ENCODE measurements around the gene DAPP1. TPM values are rescaled to one million over a fixed set of nuclear protein-coding genes. Genes with fewer than 3 reads are reported as not detected.

The DAPP1 gene
- total RNA-seq, 2 experiments from 2014 or later: 35.8 to 39.4 TPM

DNA sequence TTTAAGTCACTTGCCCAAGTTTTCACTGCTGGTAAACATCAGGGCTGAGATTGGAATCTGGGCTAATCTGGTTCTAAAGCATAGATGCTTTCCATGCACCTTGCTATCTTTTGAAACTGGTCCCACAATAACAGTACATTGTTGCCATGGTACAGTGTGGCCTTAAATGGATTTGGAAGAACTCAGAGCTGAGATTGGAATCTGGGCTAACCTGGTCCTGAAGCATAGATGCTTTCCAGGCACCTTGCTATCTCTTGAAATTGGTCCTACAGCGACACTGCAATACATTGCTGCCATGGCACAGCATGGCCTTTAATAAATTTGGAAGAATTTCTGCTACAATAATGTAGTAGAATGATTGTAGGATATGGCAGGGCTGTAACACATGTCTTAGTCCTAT, 28.6 kb downstream of the DAPP1 start:
- CTCF ChIA-PET: interaction anchor here (1.7 to 2.5 kb wide), 2 partner anchors 11 to 28 kb away, joined by 10 to 11 read pairs; partner anchors contain the start of gene DAPP1

DNA sequence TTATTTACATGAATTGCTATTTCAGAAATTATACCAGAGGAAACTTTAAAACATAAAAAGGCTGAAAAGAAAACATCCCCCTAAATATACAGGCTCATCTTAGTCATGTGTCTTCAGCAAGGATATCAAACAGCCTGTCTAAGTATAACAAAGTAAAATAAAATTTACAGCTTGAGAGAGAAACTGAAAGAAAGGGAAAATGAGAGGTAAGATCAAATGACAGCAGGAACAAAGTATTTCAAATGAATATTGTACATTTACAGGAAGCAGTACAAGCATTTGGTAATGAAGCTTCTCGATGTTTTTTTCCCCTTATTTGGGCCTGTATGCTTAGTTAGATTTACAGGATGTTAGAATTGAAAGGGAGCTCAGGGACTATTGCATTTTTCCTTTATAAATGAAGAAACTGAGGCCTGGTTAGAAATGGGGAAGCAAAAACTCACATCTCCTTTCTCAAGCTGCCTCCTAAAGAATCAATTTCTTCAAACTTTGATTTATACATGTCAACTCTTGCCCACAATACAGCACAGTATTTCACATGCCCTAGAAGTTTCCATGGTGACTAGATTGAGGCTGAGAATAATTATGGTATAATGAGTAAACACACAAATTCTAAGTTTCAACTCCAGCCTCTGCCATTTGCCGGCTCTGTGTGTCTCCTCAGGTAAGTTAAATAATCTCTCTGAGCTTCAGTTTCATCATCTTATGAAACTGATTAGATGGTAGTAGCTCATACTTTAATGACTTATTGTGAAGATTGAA, 29.3 kb downstream of the DAPP1 start:
- H3K27me3 Mint-ChIP-seq: no peaks in the 10 kb centered on the region
- peaks cover 64% of the 10 kb centered on the region for H3K4me1 Mint-ChIP-seq
- POLR2A ChIA-PET: interaction anchor here (0.9 to 3.9 kb wide), 11 partner anchors 10 to 105 kb away, joined by 3 to 62 read pairs (median 5); partner anchors contain the start of genes DAPP1, DNAJB14 and LAMTOR3
- no peak for DNase-seq
- CTCF ChIA-PET: interaction anchor here (1.0 to 3.2 kb wide), 5 partner anchors 10 to 282 kb away, joined by 3 to 11 read pairs (median 10); partner anchors contain the start of genes DAPP1 and TRMT10A
- H3K9me3 Mint-ChIP-seq: no peaks in the 10 kb centered on the region
- peak overlapping the region; percentile 73 for H3K27ac Mint-ChIP-seq
- peaks cover 64% of the 10 kb centered on the region for H3K36me3 Mint-ChIP-seq (ENCODE audit: low read depth)
- H3K4me3 Mint-ChIP-seq: peak overlapping the region; percentile 8

More for the DNA sequence above, 28.6 kb downstream of the DAPP1 start:
- Mint-ChIP-seq H3K36me3 (ENCODE audit: low read depth) (peaks cover 69% of the 10 kb centered on the region), H3K27me3 (no peaks in the 10 kb centered on the region), H3K4me3 (no peak overlapping the region), H3K27ac (peak overlapping the region; percentile 73), H3K4me1 (peaks cover 62% of the 10 kb centered on the region), H3K9me3 (no peaks in the 10 kb centered on the region)
- POLR2A ChIA-PET: interaction anchor here (0.9 to 3.9 kb wide), 11 partner anchors 9 to 105 kb away, joined by 3 to 62 read pairs (median 5); partner anchors contain the start of genes DAPP1, DNAJB14 and LAMTOR3
- no peak for DNase-seq

DNA sequence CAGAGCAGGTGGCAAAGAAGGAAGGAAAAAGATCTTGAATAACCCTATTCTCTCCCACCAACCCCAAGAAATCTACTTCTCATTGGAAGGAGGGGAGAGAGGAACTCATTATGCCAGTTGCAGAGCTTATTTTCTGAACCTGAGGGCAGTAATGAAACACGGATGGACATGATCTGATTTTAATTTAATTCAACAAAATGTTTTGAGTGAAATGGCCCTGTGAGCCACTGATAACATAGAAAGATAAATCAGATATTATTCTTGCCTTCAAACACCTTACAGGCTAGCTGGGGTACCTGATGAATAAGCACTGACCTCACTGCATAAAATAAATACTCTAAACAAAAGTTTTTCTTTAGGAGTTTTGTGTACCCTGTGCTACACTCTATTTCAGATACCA, 30.3 kb downstream of the DAPP1 start:
- H3K9me3 Mint-ChIP-seq: no peaks in the 10 kb centered on the region
- peaks cover 65% of the 10 kb centered on the region for H3K4me1 Mint-ChIP-seq
- H3K27me3 Mint-ChIP-seq: no peaks in the 10 kb centered on the region
- ChIA-PET CTCF (interaction anchor here (1.0 to 3.2 kb wide), 5 partner anchors 9 to 283 kb away, joined by 3 to 11 read pairs (median 10); partner anchors contain the start of genes DAPP1 and TRMT10A), POLR2A (interaction anchor here (1.2 to 3.9 kb wide), 10 partner anchors 9 to 758 kb away, joined by 3 to 62 read pairs (median 8); partner anchors contain the start of genes ADH5, DAPP1, DNAJB14 and LAMTOR3)
- peak overlapping the region; percentile 63 for H3K4me3 Mint-ChIP-seq
- DNase-seq: no peak
- H3K27ac Mint-ChIP-seq: peak overlapping the region; percentile 96
- H3K36me3 Mint-ChIP-seq (ENCODE audit: low read depth): peaks cover 57% of the 10 kb centered on the region

DNA sequence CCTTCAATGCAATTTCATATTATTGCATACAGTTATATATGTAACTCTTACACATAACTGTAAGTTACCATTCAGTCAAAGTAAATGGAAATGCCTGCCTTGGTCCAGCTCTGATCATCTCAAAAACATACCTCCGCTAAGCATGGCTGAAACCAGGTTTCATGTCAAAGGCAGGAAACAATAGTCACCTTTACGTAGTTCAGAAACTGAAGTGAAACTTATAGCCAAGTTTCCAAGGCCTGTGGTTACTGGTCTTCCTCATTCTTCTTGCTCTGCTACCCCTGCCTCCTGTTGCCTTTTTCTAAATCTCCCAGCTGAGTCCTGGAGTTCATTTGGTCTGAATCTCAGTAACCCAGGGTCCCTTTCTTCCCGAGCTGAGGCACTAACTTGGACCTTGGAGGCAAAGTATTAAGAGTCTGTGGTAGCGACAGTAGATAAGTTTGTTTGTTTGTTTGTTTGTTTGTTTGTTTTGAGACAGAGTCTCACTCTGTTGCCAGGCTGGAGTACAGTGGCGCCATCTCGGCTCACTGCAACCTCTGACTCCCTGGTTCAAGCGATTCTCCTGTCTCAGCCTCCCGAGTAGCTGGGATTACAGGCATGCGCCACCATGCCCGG, 30.8 kb downstream of the DAPP1 start:
- peaks cover 70% of the 10 kb centered on the region for H3K4me1 Mint-ChIP-seq
- no peaks in the 10 kb centered on the region for H3K9me3 Mint-ChIP-seq
- peaks cover 55% of the 10 kb centered on the region for H3K36me3 Mint-ChIP-seq (ENCODE audit: low read depth)
- DNase-seq: peak; percentile 34
- POLR2A ChIA-PET: interaction anchor here (0.6 to 3.9 kb wide), 12 partner anchors 9 to 1310 kb away, joined by 3 to 62 read pairs (median 6); partner anchors contain the start of genes ADH5, DAPP1, DNAJB14 and LAMTOR3
- CTCF ChIA-PET: interaction anchor here (0.6 to 3.2 kb wide), 3 partner anchors 8 to 39 kb away, joined by 4 to 11 read pairs (median 10); no protein-coding TSS in a partner anchor
- H3K27me3 Mint-ChIP-seq: no peaks in the 10 kb centered on the region
- H3K4me3 Mint-ChIP-seq: peak overlapping the region; percentile 63
- H3K27ac Mint-ChIP-seq: peak overlapping the region; percentile 96

DNA sequence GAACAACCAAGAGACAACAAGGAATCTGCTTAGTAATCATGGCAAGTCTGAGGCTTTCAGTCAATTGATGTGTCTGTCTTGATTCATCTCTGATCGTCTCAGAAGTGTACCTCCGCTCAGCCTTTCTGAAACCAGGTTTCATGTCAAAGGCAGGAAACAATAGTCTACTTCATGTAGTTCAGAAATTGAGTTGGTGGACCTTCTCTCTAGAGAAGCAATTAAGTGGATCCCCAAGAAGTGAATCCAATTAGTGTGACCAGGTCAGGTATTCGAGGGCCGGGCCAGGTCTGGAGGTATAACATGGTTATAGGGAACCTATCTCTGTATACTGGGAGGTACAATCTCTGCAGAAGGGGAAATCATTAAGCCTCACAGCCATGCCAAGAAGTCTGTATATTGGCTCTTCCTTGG, 32.0 kb downstream of the DAPP1 start:
- H3K4me3 Mint-ChIP-seq: no peak overlapping the region
- peaks cover 81% of the 10 kb centered on the region for H3K4me1 Mint-ChIP-seq
- no peaks in the 10 kb centered on the region for H3K27me3 Mint-ChIP-seq
- peaks cover 54% of the 10 kb centered on the region for H3K36me3 Mint-ChIP-seq (ENCODE audit: low read depth)
- peak overlapping the region; percentile 96 for H3K27ac Mint-ChIP-seq
- CTCF ChIA-PET: interaction anchor here (3.2 kb wide), 1 partner anchor 40 kb away, joined by 10 read pairs; no protein-coding TSS in a partner anchor
- DNase-seq: no peak
- POLR2A ChIA-PET: interaction anchor here (1.3 to 3.5 kb wide), 4 partner anchors 32 to 285 kb away, joined by 5 to 62 read pairs (median 19); partner anchors contain the start of genes DAPP1, DNAJB14 and TRMT10A
- no peaks in the 10 kb centered on the region for H3K9me3 Mint-ChIP-seq

DNA sequence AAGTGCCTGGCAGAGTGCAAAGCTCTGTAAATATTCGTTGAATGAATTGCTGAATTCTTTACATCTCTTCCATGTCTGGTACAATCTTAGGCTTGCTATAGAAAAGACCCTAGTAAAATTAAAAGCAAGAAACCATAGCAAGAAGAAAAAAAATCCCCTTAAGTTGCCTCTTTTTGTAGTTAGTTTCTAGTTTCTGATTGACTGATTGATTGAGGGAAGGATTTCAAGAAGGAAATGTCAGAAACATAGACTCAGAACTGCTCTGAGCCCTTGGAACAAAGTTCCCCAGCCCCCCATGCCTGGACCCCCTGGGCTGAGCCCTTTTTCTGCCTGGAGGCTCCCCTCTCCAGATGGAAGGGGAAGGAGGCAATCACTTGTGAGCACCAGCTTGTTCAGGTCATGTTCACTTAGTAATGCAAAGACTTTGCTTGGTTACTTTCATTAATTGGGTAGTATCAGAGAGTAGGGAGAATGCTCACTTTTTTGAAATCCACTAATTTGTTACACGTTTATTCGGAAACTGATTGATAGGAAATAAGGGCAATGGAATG, 35.6 kb downstream of the DAPP1 start:
- Mint-ChIP-seq H3K27ac (peak overlapping the region; percentile 88), H3K36me3 (ENCODE audit: low read depth) (peaks cover 63% of the 10 kb centered on the region), H3K9me3 (no peaks in the 10 kb centered on the region), H3K4me3 (peak overlapping the region; percentile 59), H3K4me1 (peaks cover 87% of the 10 kb centered on the region), H3K27me3 (no peaks in the 10 kb centered on the region)
- ChIA-PET CTCF (interaction anchor here (2.4 kb wide), 1 partner anchor 41 kb away, joined by 8 read pairs; no protein-coding TSS in a partner anchor), POLR2A (interaction anchor here (1.0 to 6.4 kb wide), 6 partner anchors 9 to 98 kb away, joined by 3 to 40 read pairs (median 6); partner anchors contain the start of genes DAPP1, H2AZ1 and LAMTOR3)
- no peak for DNase-seq

DNA sequence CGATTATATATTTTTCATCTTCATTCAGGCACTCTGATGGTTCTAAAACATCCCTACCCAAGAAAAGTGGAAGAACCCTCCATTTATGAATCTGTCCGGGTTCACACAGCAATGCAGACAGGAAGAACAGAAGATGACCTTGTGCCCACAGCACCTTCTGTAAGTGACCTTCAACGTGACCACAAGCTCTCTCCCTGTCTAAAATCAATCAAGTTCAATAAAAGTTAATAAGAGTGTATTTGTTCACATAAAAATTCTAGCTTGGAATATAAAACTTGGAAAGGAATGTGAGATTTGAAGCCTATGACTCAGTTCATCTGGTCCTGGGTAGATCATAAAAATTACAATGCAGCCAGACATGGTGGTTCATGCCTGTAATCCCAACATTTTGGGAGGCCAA, 36.6 kb downstream of the DAPP1 start:
- H3K27ac Mint-ChIP-seq: no peak overlapping the region
- no peak for DNase-seq
- no peaks in the 10 kb centered on the region for H3K9me3 Mint-ChIP-seq
- CTCF ChIA-PET: interaction anchor here (1.1 to 2.4 kb wide), 2 partner anchors 37 to 41 kb away, joined by 4 to 8 read pairs; partner anchors contain the start of gene DAPP1
- H3K27me3 Mint-ChIP-seq: no peaks in the 10 kb centered on the region
- peaks cover 66% of the 10 kb centered on the region for H3K36me3 Mint-ChIP-seq (ENCODE audit: low read depth)
- no peak overlapping the region for H3K4me3 Mint-ChIP-seq
- H3K4me1 Mint-ChIP-seq: peaks cover 83% of the 10 kb centered on the region
- POLR2A ChIA-PET: interaction anchor here (1.1 to 6.4 kb wide), 4 partner anchors 12 to 93 kb away, joined by 3 to 40 read pairs (median 4); partner anchors contain the start of genes DAPP1 and DNAJB14

DNA sequence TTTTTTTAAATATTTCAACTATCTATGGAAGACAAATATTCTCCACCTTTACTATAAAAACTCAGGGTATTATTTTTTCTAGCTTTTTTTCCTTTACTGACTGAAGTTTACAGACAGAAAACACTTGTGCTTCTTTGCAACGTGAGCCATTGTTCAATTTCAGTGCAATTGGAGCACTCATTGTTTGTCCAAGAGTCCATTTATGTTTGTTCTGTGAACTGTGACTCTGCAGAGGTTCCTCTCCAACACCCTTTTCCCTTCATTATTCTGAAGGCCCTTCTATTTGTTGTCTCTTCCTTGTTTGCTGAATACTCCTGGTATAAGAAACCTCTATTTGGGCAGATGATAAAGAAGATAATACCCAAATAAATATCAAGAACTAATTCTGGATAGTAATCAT, 37.4 kb downstream of the DAPP1 start:
- ChIA-PET CTCF (interaction anchor here (1.1 to 2.4 kb wide), 2 partner anchors 37 to 42 kb away, joined by 4 to 8 read pairs; partner anchors contain the start of gene DAPP1), POLR2A (interaction anchor here (1.2 to 6.4 kb wide), 3 partner anchors 37 to 96 kb away, joined by 4 to 40 read pairs (median 5); partner anchors contain the start of genes DAPP1, DNAJB14 and H2AZ1)
- H3K9me3 Mint-ChIP-seq: no peaks in the 10 kb centered on the region
- DNase-seq: no peak
- no peak overlapping the region for H3K27ac Mint-ChIP-seq
- no peak overlapping the region for H3K4me3 Mint-ChIP-seq
- peaks cover 64% of the 10 kb centered on the region for H3K36me3 Mint-ChIP-seq (ENCODE audit: low read depth)
- no peaks in the 10 kb centered on the region for H3K27me3 Mint-ChIP-seq
- peaks cover 77% of the 10 kb centered on the region for H3K4me1 Mint-ChIP-seq

DNA sequence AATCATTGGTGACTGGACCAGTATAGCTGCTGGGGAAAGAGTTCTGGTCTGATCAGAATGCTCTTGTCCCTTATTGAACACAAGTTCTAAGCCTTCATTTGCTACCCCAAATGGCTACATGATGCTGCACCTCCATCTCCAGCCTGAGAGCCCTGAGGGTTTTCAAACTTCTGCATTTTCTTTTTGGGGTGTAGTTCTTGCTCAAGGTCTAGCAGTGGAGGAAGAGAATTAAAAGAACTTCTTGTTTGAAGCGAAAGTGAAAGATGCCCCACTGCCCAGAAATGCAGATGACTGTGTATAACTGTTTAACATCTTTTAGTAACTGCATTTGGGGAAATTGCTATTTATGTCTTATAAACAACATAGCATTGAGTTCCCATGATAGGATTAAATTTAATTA, 39.1 kb downstream of the DAPP1 start:
- peak; percentile 43 for DNase-seq

DNA sequence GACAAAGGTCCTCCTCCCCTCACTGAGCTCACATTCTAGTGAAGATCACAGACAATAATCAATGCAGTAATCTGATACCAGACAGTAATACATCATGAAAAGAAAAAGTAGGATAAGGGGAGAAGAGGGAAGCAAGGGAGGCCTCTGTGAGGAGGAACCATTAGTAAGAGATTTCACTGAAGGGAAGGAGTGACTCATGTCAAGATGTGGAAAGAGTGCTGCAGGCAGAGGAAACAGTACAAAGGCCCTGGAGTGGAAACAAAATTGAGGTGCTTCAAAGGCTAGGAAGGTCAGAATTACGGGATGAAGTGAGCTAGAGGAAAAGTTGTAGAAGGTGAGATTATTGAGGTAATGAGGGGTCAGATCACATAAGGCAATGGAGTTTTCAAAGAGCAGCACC, 39.5 kb downstream of the DAPP1 start:
- Mint-ChIP-seq H3K27ac (peak overlapping the region; percentile 82), H3K4me1 (peaks cover 71% of the 10 kb centered on the region), H3K36me3 (ENCODE audit: low read depth) (peaks cover 75% of the 10 kb centered on the region), H3K4me3 (peak overlapping the region; percentile 22), H3K27me3 (no peaks in the 10 kb centered on the region), H3K9me3 (no peaks in the 10 kb centered on the region)
- POLR2A ChIA-PET: interaction anchor here (1.0 to 6.4 kb wide), 5 partner anchors 10 to 92 kb away, joined by 4 to 40 read pairs (median 11); partner anchors contain the start of genes DAPP1 and LAMTOR3
- CTCF ChIA-PET: interaction anchor here (1.1 to 2.1 kb wide), 5 partner anchors 10 to 92 kb away, joined by 3 to 11 read pairs (median 4); no protein-coding TSS in a partner anchor
- DNase-seq: peak; percentile 40

More for the DNA sequence above, 39.1 kb downstream of the DAPP1 start:
- CTCF ChIA-PET: interaction anchor here (1.0 to 2.1 kb wide), 5 partner anchors 9 to 93 kb away, joined by 3 to 11 read pairs (median 4); no protein-coding TSS in a partner anchor
- POLR2A ChIA-PET: interaction anchor here (1.0 to 6.4 kb wide), 5 partner anchors 9 to 92 kb away, joined by 4 to 40 read pairs (median 11); partner anchors contain the start of genes DAPP1 and LAMTOR3
- Mint-ChIP-seq H3K9me3 (no peaks in the 10 kb centered on the region), H3K27me3 (no peaks in the 10 kb centered on the region), H3K4me1 (peaks cover 71% of the 10 kb centered on the region), H3K4me3 (peak overlapping the region; percentile 36), H3K27ac (peak overlapping the region; percentile 83), H3K36me3 (ENCODE audit: low read depth) (peaks cover 70% of the 10 kb centered on the region)

DNA sequence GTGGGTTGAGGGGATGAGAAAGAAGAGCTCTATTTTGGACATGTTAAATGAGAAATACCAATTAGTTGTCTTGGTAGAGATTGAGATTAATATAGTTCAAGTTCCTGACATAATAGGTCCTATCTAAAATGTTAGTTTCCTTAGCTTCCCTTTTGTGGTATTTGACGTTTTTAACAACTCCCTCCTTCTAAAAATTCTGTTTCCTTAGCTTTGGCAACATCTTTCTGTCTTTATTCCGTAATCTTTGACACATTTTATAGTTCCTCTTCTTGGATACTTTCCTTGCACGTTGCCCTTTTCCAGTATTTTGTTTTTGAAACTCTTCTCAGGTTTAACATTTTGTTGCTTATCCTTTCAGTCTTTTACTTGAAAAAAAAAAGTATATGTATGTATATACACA, 40.7 kb downstream of the DAPP1 start:
- POLR2A ChIA-PET: interaction anchor here (0.6 to 6.4 kb wide), 5 partner anchors 11 to 1487 kb away, joined by 3 to 40 read pairs (median 4); partner anchors contain the start of gene DAPP1
- H3K4me1 Mint-ChIP-seq: peaks cover 73% of the 10 kb centered on the region
- no peaks in the 10 kb centered on the region for H3K27me3 Mint-ChIP-seq
- no peaks in the 10 kb centered on the region for H3K9me3 Mint-ChIP-seq
- CTCF ChIA-PET: interaction anchor here (0.5 to 1.3 kb wide), 2 partner anchors 10 to 649 kb away, joined by 3 read pairs; no protein-coding TSS in a partner anchor
- no peak overlapping the region for H3K4me3 Mint-ChIP-seq
- peak overlapping the region; percentile 82 for H3K27ac Mint-ChIP-seq
- DNase-seq: no peak
- H3K36me3 Mint-ChIP-seq (ENCODE audit: low read depth): peaks cover 77% of the 10 kb centered on the region

Measured in activated CD4-positive, alpha-beta memory T cell treated with anti-CD3 and anti-CD28 coated beads, Interleukin-2, amount 10 ng/mL, durations not matched to agents 7 days and 5 days (primary cell).